BE2C (cell line): ENCODE measurements around the gene INPP4A.

Experiments
- DNase-seq: peaks from one replicate; pipeline ENCODE4 v3.0.0-alpha.2; 2020
- H3K27me3 ChIP-seq: fragments of 250-450 bp; sonication (Bioruptor Pico); 2 replicates; pipeline ENCODE4 v1.5.1; 2020; ENCODE audit warnings: mild to moderate bottlenecking
- H3K36me3 ChIP-seq: fragments of 250-450 bp; sonication (Bioruptor Pico); 2 replicates; pipeline ENCODE4 v1.5.1; 2020; ENCODE audit warnings: mild to moderate bottlenecking
- H3K4me1 ChIP-seq: fragments of 250-450 bp; sonication (Bioruptor Pico); 2 replicates; pipeline ENCODE4 v1.5.1; 2020
- H3K4me3 ChIP-seq: 2 replicates; pipeline ENCODE4 v1.5.1; 2011; ENCODE audit warnings: low read depth, low read length
- H3K9me3 ChIP-seq: fragments of 250-450 bp; sonication (Bioruptor Pico); 2 replicates; pipeline ENCODE4 v1.5.1; 2020
- TF ChIP-seq, protein P1 (sequence below): IDR thresholded peaks from 2 replicates; pipeline ENCODE4 v1.5.1; 2012; ENCODE audit warnings: mild to moderate bottlenecking, low read depth, low read length

The INPP4A gene

DNA sequence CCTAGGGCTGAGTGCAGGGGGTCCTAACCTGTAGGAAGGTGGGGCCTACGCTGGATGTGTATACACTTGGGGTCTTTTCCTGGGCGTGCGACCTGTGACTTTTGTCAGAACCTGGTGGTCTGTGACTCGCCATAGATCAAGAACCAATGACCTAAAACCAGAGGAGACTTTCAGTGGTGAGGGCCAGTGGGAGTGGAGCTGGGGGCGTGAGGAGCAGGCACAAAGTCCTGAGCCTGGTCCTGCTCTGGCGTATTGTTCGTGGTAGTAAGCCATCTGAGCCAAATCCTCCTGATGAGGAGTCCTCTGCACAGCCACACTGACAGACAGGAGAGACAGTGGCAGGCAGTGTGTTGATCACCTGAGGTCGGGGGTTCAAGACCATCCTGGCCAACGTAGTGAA lies 8.9 kb downstream of the INPP4A start:
- no peaks in the 10 kb centered on the region for H3K27me3 ChIP-seq
- no peaks in the 10 kb centered on the region for H3K4me1 ChIP-seq
- no peaks in the 10 kb centered on the region for H3K36me3 ChIP-seq
- no peak overlapping the region for H3K4me3 ChIP-seq
- DNase-seq: no peak
- TF ChIP-seq, protein P1, sequence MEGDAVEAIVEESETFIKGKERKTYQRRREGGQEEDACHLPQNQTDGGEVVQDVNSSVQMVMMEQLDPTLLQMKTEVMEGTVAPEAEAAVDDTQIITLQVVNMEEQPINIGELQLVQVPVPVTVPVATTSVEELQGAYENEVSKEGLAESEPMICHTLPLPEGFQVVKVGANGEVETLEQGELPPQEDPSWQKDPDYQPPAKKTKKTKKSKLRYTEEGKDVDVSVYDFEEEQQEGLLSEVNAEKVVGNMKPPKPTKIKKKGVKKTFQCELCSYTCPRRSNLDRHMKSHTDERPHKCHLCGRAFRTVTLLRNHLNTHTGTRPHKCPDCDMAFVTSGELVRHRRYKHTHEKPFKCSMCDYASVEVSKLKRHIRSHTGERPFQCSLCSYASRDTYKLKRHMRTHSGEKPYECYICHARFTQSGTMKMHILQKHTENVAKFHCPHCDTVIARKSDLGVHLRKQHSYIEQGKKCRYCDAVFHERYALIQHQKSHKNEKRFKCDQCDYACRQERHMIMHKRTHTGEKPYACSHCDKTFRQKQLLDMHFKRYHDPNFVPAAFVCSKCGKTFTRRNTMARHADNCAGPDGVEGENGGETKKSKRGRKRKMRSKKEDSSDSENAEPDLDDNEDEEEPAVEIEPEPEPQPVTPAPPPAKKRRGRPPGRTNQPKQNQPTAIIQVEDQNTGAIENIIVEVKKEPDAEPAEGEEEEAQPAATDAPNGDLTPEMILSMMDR: no peak
- no peaks in the 10 kb centered on the region for H3K9me3 ChIP-seq

DNA sequence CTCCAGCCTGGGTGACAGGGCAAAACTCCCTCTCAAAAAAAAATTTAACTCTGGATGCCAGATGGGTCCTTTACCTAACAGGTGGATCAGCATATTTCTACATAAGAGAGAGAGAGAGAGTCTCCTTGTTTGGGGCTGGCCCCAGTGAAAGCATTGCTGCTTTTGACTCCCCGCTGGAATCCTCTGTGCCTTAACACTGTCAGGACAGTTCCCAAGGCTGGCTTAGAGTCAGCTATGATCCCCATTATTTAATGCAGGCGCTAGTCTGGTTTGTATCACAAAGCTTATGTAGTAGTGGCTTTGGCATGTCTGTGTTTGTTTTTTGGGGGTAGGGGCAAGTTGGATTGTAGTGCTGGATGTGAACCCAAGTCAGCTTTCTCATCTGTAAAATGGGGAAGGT lies 9.4 kb downstream of the INPP4A start:
- no peaks in the 10 kb centered on the region for H3K36me3 ChIP-seq
- H3K4me3 ChIP-seq: no peak overlapping the region
- H3K4me1 ChIP-seq: no peaks in the 10 kb centered on the region
- H3K9me3 ChIP-seq: no peaks in the 10 kb centered on the region
- no peaks in the 10 kb centered on the region for H3K27me3 ChIP-seq
- DNase-seq: no peak
- TF ChIP-seq, protein P1: no peak

DNA sequence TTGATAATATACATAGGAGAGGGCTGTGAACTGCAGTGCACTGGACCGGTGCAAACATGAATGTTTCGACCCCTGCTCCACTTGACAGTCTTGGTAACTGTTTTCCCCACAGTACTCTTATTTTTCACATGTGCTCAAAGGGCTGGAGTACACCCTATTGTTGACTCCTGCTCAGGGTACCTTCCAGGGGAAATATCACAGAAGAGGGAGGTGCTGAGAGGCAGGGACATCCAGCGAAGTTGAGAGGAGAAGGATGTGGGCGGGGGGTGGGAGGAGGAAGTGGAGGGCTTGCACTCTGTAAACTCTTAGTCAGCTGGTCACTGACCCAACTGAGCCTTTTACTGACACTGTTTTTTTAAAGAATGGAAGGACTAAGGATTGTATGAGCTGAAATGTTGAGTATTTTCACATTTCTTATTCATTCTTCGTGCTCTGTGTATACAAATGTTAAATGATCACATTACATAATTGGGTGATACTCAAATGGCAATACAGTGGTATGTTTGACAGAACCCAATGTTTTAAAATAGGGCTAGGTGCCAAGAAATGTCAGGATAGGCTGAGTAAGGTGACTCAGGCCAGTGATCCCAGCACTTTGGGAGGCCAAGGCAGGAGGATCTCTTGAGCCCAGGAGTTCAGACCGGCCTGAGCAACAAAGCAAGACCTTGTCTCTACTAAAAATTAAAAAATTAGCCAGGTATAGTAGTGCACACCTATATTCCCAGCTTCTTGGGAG lies 10.0 kb downstream of the INPP4A start:
- Histone ChIP-seq H3K4me3 (no peak overlapping the region), H3K36me3 (no peaks in the 10 kb centered on the region), H3K27me3 (no peaks in the 10 kb centered on the region), H3K4me1 (no peaks in the 10 kb centered on the region), H3K9me3 (no peaks in the 10 kb centered on the region)
- TF ChIP-seq, protein P1: no peak
- no peak for DNase-seq

DNA sequence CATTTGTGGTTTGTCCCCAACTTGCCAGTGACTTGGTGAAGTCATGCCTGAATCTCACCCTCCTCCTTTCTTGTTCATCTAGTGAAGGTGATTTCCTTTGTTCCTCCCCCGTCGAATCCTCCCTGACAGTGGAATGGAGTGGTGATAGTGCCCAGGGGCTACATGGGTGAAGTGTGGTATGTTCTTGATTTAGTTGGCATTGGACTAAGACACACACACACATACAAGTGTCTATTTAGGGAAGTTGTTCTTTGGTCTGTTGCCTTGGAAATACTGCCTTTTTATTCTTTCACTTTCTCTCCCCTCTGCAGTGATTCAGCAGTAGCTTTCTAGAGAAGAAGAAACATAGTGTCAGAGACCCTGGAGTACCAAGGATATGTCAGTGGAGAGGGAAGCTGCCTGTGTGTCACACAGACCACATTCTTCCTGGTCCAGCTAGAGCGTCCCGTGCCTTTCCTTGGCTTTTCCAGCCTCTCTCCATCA lies 10.9 kb downstream of the INPP4A start:
- TF ChIP-seq, protein P1: no peak
- Histone ChIP-seq H3K4me3 (no peak overlapping the region), H3K9me3 (no peaks in the 10 kb centered on the region), H3K4me1 (no peaks in the 10 kb centered on the region), H3K27me3 (no peaks in the 10 kb centered on the region), H3K36me3 (no peaks in the 10 kb centered on the region)
- no peak for DNase-seq

DNA sequence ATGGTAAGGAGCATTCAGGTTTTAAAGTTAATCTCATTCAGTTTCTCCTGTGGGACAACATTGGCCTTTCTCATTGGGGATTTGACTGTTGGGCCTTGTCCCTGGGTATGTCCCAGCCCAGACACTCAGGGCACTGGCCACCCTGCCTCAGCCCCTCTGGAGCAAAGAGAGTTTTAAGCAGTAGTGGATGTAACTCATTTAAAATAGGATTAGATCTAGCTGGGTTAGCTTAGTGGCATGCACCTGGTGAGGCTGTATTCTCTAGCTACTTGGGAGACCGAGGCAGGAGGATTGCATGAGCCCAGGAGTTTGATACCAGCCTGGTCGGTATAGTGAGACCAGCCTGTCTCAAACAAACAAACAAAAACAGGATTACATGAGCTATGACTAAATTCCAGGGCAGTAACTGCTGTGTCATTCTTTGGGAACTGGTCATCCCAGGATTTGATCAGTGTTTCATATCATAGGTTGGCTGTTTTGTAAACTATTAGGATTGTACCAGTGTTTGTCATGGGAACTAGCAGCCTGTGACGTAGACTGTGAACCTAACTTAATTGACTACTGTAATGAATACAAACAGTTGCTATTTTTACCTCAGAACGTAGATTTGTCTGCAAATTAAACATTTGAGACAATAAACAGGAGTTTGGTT lies 12.5 kb downstream of the INPP4A start:
- no peaks in the 10 kb centered on the region for H3K9me3 ChIP-seq
- TF ChIP-seq, protein P1: no peak
- no peak for DNase-seq
- no peaks in the 10 kb centered on the region for H3K4me1 ChIP-seq
- H3K27me3 ChIP-seq: no peaks in the 10 kb centered on the region
- H3K36me3 ChIP-seq: no peaks in the 10 kb centered on the region
- no peak overlapping the region for H3K4me3 ChIP-seq

DNA sequence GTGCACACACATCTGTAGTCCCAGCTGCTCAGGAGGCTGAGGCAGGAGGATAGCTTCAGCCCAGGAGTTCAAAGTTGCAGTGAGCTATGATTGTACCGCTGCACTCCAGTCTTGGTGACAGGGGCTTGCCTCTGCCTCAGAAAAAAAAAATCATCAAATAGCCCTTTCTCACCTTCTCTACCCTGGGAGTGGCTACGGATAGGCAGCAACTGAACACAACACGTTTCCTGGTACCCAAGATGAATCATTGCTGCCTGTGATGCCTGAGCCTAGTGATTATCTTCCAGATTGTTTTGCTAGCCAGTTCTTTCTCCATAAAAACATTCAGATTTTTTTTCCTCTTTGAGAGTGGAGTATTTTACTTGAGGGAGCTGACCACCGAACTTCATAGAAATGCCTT lies 13.5 kb downstream of the INPP4A start:
- no peaks in the 10 kb centered on the region for H3K9me3 ChIP-seq
- H3K36me3 ChIP-seq: no peaks in the 10 kb centered on the region
- no peaks in the 10 kb centered on the region for H3K4me1 ChIP-seq
- TF ChIP-seq, protein P1: no peak
- H3K4me3 ChIP-seq: no peak overlapping the region
- no peaks in the 10 kb centered on the region for H3K27me3 ChIP-seq
- no peak for DNase-seq
